ENCODE measurements around the gene MLLT1. TPM values are rescaled to one million over a fixed set of nuclear protein-coding genes. Genes with fewer than 3 reads are reported as not detected.

MLLT1 gene
- total RNA-seq, 1 experiment from 2014 or later, result 58.3 TPM

GRCh38 chr19:6199240-6199994, 80.4 kb downstream of the MLLT1 start:
- Histone ChIP-seq H3K36me3 (ENCODE audit: control insufficient read depth, insufficient read depth, low read length) (no peaks in the 10 kb centered on the region; the same call in none of the 2 replicates), H3K4me3 (ENCODE audit: low read depth in 2 of 2, low read length in 2 of 2) (peak overlapping the region; percentile 82 to 90), H3K27ac (ENCODE audit: low read length) (peak overlapping the region; percentile 85), H3K4me1 (ENCODE audit: control insufficient read depth, insufficient read depth, low read length) (no peaks in the 10 kb centered on the region; the same call in 1 of the 2 replicates), H3K27me3 (ENCODE audit: control insufficient read depth, insufficient read depth, low read length) (no peaks in the 10 kb centered on the region), H3K9me3 (ENCODE audit: control insufficient read depth, insufficient read depth, low read depth, low read length) (peaks cover 3% of the 10 kb centered on the region; the same call in 1 of the 2 replicates)
- TF ChIP-seq CTCF (IDR thresholded peaks at IDR 0.05) (no peak), SIN3A (IDR thresholded peaks at IDR 0.05; ENCODE audit: borderline replicate concordance, insufficient read depth, low read depth, low read length) (0 out of 2 replicates have a peak, but pooled peaks have one; percentile 55), POLR2AphosphoS5 (IDR thresholded peaks at IDR 0.05; ENCODE audit: low read depth, low read length) (peak; percentile 43; the same call in 1 of the 2 replicates), REST (IDR thresholded peaks at IDR 0.05; ENCODE audit: insufficient read depth in 1 of 2, low read depth in 2 of 2, low read length in 1 of 2) (no peak), TCF7L2 (IDR thresholded peaks at IDR 0.05; ENCODE audit: low read depth, low read length) (peak; percentile 96)
- BruUV-seq (replicated peaks), result no TSS peak
- ChIA-PET CTCF (interaction anchor here (1.0 kb wide), 1 partner anchor 19 kb away, joined by 3 read pairs; no protein-coding TSS in a partner anchor), POLR2A (no interaction called here)
- ATAC-seq (peak; percentile 94), DNase-seq (ENCODE audit: low read depth, low spot score) (peak; percentile 94)
- intact Hi-C loops (cut with micrococcal nuclease; ENCODE audit: unreplicated experiment) (no loop called here), in situ Hi-C loops (cut with HindIII; ENCODE audit: low pct_unique_long_range_greater_than_20kb, low sequenced_read_pairs) (no loop called here)

GRCh38 chr19:6198896-6199239, 80.9 kb downstream of the MLLT1 start:
- Histone ChIP-seq H3K4me1 (ENCODE audit: control insufficient read depth, insufficient read depth, low read length) (no peaks in the 10 kb centered on the region; the same call in 1 of the 2 replicates), H3K27me3 (ENCODE audit: control insufficient read depth, insufficient read depth, low read length) (no peaks in the 10 kb centered on the region), H3K36me3 (ENCODE audit: control insufficient read depth, insufficient read depth, low read length) (no peaks in the 10 kb centered on the region; the same call in none of the 2 replicates), H3K27ac (ENCODE audit: low read length) (peak overlapping the region; percentile 82), H3K4me3 (ENCODE audit: low read depth in 2 of 2, low read length in 2 of 2) (peak overlapping the region; percentile 82 to 90), H3K9me3 (ENCODE audit: control insufficient read depth, insufficient read depth, low read depth, low read length) (peaks cover 3% of the 10 kb centered on the region; the same call in 1 of the 2 replicates)
- ATAC-seq (peak; percentile 45; the same call in 1 of the 2 replicates), DNase-seq (ENCODE audit: low read depth, low spot score) (no peak)
- in situ Hi-C loops (cut with HindIII; ENCODE audit: low pct_unique_long_range_greater_than_20kb, low sequenced_read_pairs) (no loop called here), intact Hi-C loops (cut with micrococcal nuclease; ENCODE audit: unreplicated experiment) (no loop called here)
- ChIA-PET POLR2A (no interaction called here), CTCF (no interaction called here)
- TF ChIP-seq TCF7L2 (IDR thresholded peaks at IDR 0.05; ENCODE audit: low read depth, low read length), result no peak
- TF ChIP-seq CTCF (IDR thresholded peaks at IDR 0.05), result no peak
- TF ChIP-seq POLR2AphosphoS5 (IDR thresholded peaks at IDR 0.05; ENCODE audit: low read depth, low read length), result no peak
- no peak for TF ChIP-seq REST (IDR thresholded peaks at IDR 0.05; ENCODE audit: insufficient read depth in 1 of 2, low read depth in 2 of 2, low read length in 1 of 2)
- TF ChIP-seq SIN3A (IDR thresholded peaks at IDR 0.05; ENCODE audit: borderline replicate concordance, insufficient read depth, low read depth, low read length), result no peak
- TSS peak; percentile 95 for BruUV-seq (replicated peaks)

Data from Panc1 (cell line).